Natural killer cell (primary cell): Measurements from ENCODE around the gene CDK12. TPM values are rescaled to one million over a fixed set of nuclear protein-coding genes. Genes with fewer than 3 reads are reported as not detected.
"Not testable (repeated sequence)": the region's sequence is repeated elsewhere in the genome, so short reads cannot be mapped to it uniquely, and the experiment has no call there.

ENCODE experiments used
- ATAC-seq, 3 donors: fragments of 150-1000 bp in 2 of 3; fragments of 200-7000 bp in 1 of 3; cut with Tn5 transposase; 1 replicate in 1 of 3; 2 replicates in 2 of 3; pipeline ENCODE4 v1.10.0; 2021; ENCODE audit warnings: mild to moderate bottlenecking in 2 of 3, moderate library complexity in 2 of 3
- DNase-seq, 2 donors: peaks; one replicate each; pipeline versions ENCODE4 v3.0.0 to v3.0.0-alpha.2; 2013 to 2021; ENCODE audit warnings: mixed read lengths in 1 of 2
- H3K27ac ChIP-seq: one replicate; pipeline ENCODE4 v1.5.1; 2013; ENCODE audit warnings: mild to moderate bottlenecking, low read length
- H3K27me3 ChIP-seq: one replicate; pipeline ENCODE4 v1.6.1; 2013; ENCODE audit warnings: low read length; ENCODE audit not compliant: control insufficient read depth, insufficient read depth
- H3K36me3 ChIP-seq: one replicate; pipeline ENCODE4 v1.6.1; 2013; ENCODE audit warnings: low read length; ENCODE audit not compliant: control insufficient read depth, insufficient read depth
- H3K4me1 ChIP-seq: one replicate; pipeline ENCODE4 v1.6.1; 2013; ENCODE audit warnings: low read length; ENCODE audit not compliant: control insufficient read depth, insufficient read depth
- H3K4me3 ChIP-seq: one replicate; pipeline ENCODE4 v1.5.1; 2013; ENCODE audit warnings: low read length
- H3K9me3 ChIP-seq: one replicate; pipeline ENCODE4 v1.6.1; 2013; ENCODE audit warnings: low read length; ENCODE audit not compliant: control insufficient read depth, insufficient read depth
- H3K27ac Mint-ChIP-seq, 2 donors: one replicate each; pipeline ENCODE4 v1.8.0; 2022; ENCODE audit warnings: mild to moderate bottlenecking in 2 of 2, mixed read lengths in 2 of 2, moderate library complexity in 1 of 2
- H3K27me3 Mint-ChIP-seq, 2 donors: one replicate each; pipeline ENCODE4 v1.8.0; 2022; ENCODE audit warnings: low read depth in 2 of 2, mixed read lengths in 2 of 2
- H3K36me3 Mint-ChIP-seq: one replicate; pipeline ENCODE4 v1.8.0; 2022; ENCODE audit warnings: mixed read lengths
- H3K4me1 Mint-ChIP-seq, 2 donors: one replicate each; pipeline ENCODE4 v1.8.0; 2022; ENCODE audit warnings: mixed read lengths in 2 of 2
- H3K4me3 Mint-ChIP-seq: one replicate; pipeline ENCODE4 v1.8.0; 2022; ENCODE audit warnings: mild to moderate bottlenecking, moderate library complexity, mixed read lengths
- H3K9me3 Mint-ChIP-seq, 2 donors: one replicate each; pipeline ENCODE4 v1.8.0; 2022; ENCODE audit warnings: mixed read lengths in 2 of 2
- CTCF ChIP-seq: fragments of 200-600 bp; IDR thresholded peaks from one replicate; pipeline ENCODE4 v1.8.0; 2022; ENCODE audit warnings: antibody characterized with exemption
- WGBS: methylation state at CpG from one replicate; pipeline ENCODE4 v1.1.7; 2013; ENCODE audit warnings: missing lambda C conversion rate; ENCODE audit not compliant: insufficient coverage; 5-methylcytosine and 5-hydroxymethylcytosine counted together
- intact Hi-C: fragments of 100-400 bp; cut with micrococcal nuclease; formaldehyde crosslinking; loops from one replicate; pipeline ENCODE4 v1.14.2; 2022
- total RNA-seq, 4 donors: library from RNA; stranded (reverse); fragments of 120-200 nt in 1 of 4; gene quantifications; one replicate each; pipeline versions ENCODE4 v1.2.3 to v1.2.4, GENCODE V29; 2013 to 2022

The CDK12 gene
- total RNA-seq, 3 donors from 2014 or later (not counting 1 experiment from before 2014, with no cell fraction given) = 119 to 129 (median 124) TPM

- Histone ChIP-seq H3K4me3 (no peak overlapping the region), H3K9me3 (no peaks in the 10 kb centered on the region), H3K27me3 (no peaks in the 10 kb centered on the region), H3K4me1 (peaks cover 2% of the 10 kb centered on the region), H3K36me3 (peaks cover 39% of the 10 kb centered on the region), H3K27ac (no peak overlapping the region)
- ATAC-seq = no peak
- H3K36me3 Mint-ChIP-seq = no peaks in the 10 kb centered on the region
- TF ChIP-seq CTCF = no peak
- peaks cover 14 to 20% of the 10 kb centered on the region in 2 donors for H3K4me1 Mint-ChIP-seq
- no peaks in the 10 kb centered on the region for H3K9me3 Mint-ChIP-seq
- H3K27ac Mint-ChIP-seq = no peak overlapping the region
- no peak for DNase-seq
- intact Hi-C loops = no loop called here
- H3K27me3 Mint-ChIP-seq = no peaks in the 10 kb centered on the region
- H3K4me3 Mint-ChIP-seq = no peak overlapping the region
- 71% methylated on average over 1 of the region's 4 CpGs for WGBS
Observed at GRCh38 chr17:39533891-39534290, 72.6 kb downstream of the CDK12 start.

DNA sequence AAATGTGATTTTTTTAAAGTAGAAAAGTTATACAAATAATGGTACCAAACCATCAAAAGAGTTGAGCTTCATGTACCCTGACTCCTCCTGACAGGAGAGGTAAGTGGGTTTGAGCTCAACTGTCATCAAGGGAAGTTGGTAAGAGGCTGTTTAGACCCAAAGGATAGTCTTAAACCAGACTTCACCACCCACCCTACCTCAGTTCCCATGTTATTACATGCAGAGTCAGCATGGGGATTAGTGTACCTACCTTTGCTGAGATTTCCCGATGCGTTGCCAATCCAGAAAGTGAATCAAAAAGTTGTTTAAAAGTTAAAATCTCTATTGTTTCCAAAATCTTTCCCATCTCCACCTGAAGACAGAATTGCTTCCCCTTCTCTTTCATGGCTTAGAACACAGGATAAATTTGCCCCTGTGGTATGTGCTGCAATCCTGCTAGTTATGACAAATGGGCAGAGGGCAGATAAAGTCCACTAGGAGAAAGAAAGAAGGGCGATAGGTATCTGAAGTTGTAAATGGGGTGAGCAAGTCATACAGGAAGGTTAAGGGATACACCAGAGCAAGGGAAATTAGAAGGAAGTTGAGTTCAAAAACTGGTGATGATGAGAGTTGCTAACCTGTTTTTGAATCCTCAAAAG lies 73.6 kb downstream of the CDK12 start:
- H3K27ac Mint-ChIP-seq = no peak overlapping the region
- ATAC-seq = no peak
- TF ChIP-seq CTCF = no peak
- H3K36me3 Mint-ChIP-seq = no peaks in the 10 kb centered on the region
- Histone ChIP-seq H3K9me3 (no peaks in the 10 kb centered on the region), H3K36me3 (peaks cover 29% of the 10 kb centered on the region), H3K4me3 (no peak overlapping the region), H3K4me1 (peaks cover 2% of the 10 kb centered on the region), H3K27me3 (no peaks in the 10 kb centered on the region), H3K27ac (no peak overlapping the region)
- no peaks in the 10 kb centered on the region for H3K27me3 Mint-ChIP-seq
- H3K9me3 Mint-ChIP-seq = no peaks in the 10 kb centered on the region
- 100% methylated on average over 3 of the region's 3 CpGs for WGBS
- no peak overlapping the region for H3K4me3 Mint-ChIP-seq
- no peak for DNase-seq
- H3K4me1 Mint-ChIP-seq = peaks cover 24 to 29% of the 10 kb centered on the region in 2 donors
- intact Hi-C loops = no loop called here

DNA sequence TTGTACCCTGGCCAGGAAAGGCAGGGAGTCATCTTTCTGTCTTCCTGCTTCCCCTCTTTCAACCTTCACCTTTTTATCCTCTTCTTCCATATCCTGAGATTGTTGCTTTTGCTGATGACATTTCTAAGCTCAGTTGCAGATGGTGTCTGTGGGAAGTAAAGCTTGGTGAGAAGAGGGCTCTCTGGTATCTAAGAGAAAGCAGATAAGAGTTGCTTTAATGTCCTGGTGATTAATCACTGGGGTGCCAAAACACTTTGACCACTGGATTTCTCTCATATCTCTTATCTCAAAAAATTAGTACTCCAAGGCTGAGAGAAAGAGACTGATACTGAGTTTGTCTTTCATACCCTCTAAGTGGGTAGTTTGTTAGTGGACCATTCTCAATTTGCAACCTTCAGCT lies 75.2 kb downstream of the CDK12 start:
- H3K27me3 ChIP-seq = no peaks in the 10 kb centered on the region
- H3K27ac Mint-ChIP-seq = peak overlapping the region in 1 of 2 donors; percentile 20

DNA sequence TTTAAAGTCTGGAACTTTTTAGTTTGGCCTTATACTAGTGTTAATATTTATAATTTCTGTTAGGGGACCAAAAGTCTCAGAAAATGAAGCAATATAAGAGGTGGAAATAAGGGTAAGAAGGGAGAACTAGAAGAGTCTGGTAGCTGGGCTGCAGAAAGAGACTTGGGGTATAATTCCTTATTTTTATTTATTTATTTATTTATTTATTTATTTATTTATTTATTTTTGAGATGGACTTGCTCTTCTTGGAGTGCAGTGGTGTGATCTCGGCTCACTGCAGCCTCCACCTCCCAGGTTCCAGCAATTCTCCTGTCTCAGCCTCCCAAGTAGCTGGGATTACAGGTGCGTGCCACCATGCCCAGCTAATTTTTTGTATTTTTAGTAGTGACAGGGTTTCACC lies 76.1 kb downstream of the CDK12 start:
- peaks cover 25 to 29% of the 10 kb centered on the region in 2 donors for H3K4me1 Mint-ChIP-seq
- H3K36me3 ChIP-seq, H3K27ac ChIP-seq, H3K36me3 Mint-ChIP-seq, H3K27me3 ChIP-seq, DNase-seq, H3K9me3 Mint-ChIP-seq, H3K4me3 ChIP-seq, H3K4me1 ChIP-seq, H3K27me3 Mint-ChIP-seq, H3K9me3 ChIP-seq, H3K4me3 Mint-ChIP-seq, ATAC-seq, intact Hi-C loops: not testable (repeated sequence)
- 100% methylated on average over 1 of the region's 2 CpGs for WGBS
- peak overlapping the region in 1 of 2 donors; percentile 29 for H3K27ac Mint-ChIP-seq

More for the DNA sequence above, 75.2 kb downstream of the CDK12 start:
- Mint-ChIP-seq H3K9me3 (no peaks in the 10 kb centered on the region), H3K4me1 (peaks cover 25 to 29% of the 10 kb centered on the region in 2 donors), H3K27me3 (no peaks in the 10 kb centered on the region), H3K4me3 (no peak overlapping the region), H3K36me3 (no peaks in the 10 kb centered on the region)
- TF ChIP-seq CTCF = no peak
- intact Hi-C loops = no loop called here
- Histone ChIP-seq H3K4me1 (peaks cover 2% of the 10 kb centered on the region), H3K9me3 (no peaks in the 10 kb centered on the region), H3K4me3 (no peak overlapping the region), H3K36me3 (peaks cover 14% of the 10 kb centered on the region), H3K27ac (no peak overlapping the region)
- ATAC-seq (no peak), DNase-seq (no peak)
